ENCODE data around the gene IQSEC1.

IQSEC1 gene

DNA sequence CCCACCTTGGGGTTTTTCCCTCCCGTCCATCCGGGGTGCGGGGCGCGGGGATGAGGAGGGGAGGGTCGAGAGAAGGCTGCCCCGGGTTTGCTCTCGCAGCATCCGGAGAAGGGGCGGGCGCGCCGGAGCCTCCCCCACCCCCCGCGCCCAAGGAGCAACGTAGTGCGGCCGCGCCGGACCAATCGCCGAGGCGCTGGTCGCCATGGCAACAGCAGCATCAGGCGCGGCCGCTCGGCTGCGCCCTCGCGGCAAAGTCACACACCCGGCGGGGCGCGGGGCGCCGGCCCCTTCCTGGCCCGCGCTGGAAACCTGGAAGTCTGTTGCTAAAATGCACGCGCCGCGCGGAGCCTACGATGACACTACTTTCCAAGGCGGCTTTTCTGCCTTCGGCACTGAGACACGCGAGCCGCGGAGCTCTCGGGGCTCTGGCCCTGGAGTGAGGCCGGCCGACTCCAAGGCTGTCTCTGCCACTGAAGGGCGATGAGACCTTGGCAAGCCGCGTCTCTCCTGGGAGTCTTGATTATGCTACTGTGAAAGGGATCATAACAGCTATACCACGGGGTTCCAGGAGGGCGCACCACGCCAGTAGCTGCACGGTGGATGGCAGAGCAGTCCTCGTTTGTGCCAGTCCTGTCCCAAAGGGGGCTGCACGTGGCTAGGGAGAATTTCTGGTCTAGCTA lies at the start of gene IQSEC1:
IQSEC1 (minus strand) TSS at position 104 of the 680 bp plus-strand sequence. CDS start 415 bp downstream, outside the sequence.
- peak; percentile 32 to 50 for DNase-seq (ENCODE audit: low read depth in 2 of 2, low spot score in 1 of 2)

GRCh38 chr3:13122081-13123012 lies 49.1 kb upstream of the IQSEC1 start:
- no peak for DNase-seq (ENCODE audit: low read depth in 2 of 2, low spot score in 1 of 2)

- no peak for DNase-seq (ENCODE audit: low read depth in 2 of 2, low spot score in 1 of 2)
Observed at GRCh38 chr3:13121553-13122001, 48.3 kb upstream of the IQSEC1 start.

DNA sequence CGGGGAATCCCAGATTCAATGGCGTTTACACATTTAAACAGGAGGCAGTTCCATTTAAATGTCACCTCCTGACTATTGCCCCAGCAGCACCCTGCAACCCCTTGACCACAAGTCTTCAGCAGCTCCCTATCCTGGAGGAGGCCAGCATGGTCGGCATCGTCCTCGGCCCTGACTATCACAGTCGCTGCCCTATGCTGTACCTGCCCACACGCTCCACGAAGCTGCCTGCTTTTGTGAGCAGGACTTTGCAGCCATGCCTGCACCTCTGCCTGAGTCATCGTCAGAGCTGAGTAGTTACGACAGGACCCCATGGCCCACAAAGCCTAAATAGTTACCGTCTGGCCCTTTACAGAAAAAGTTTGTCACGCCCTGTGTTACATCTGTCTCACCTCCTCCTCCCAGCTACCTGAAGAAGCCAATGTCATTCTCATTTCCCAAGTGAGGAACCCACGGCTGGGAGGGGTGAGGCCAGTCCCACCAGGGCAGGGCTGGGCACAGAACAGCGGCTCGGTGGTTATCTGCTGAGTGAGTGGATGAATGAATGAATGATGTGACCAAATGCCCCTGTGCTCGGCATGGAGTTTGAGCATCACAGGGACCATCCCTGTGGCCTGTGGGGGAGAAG lies 47.8 kb upstream of the IQSEC1 start:
- no peak for DNase-seq (ENCODE audit: low read depth in 2 of 2, low spot score in 1 of 2)

GRCh38 chr3:13120289-13120927 lies 47.2 kb upstream of the IQSEC1 start:
- DNase-seq (ENCODE audit: low read depth in 2 of 2, low spot score in 1 of 2), result no peak

GRCh38 chr3:13119471-13120220 lies 46.4 kb upstream of the IQSEC1 start:
- DNase-seq (ENCODE audit: low read depth in 2 of 2, low spot score in 1 of 2), result no peak

GRCh38 chr3:13116426-13116825 lies 43.2 kb upstream of the IQSEC1 start:
- DNase-seq (ENCODE audit: low read depth in 2 of 2, low spot score in 1 of 2), result no peak

GRCh38 chr3:13115991-13116390 lies 42.8 kb upstream of the IQSEC1 start:
- no peak for DNase-seq (ENCODE audit: low read depth in 2 of 2, low spot score in 1 of 2)

DNA sequence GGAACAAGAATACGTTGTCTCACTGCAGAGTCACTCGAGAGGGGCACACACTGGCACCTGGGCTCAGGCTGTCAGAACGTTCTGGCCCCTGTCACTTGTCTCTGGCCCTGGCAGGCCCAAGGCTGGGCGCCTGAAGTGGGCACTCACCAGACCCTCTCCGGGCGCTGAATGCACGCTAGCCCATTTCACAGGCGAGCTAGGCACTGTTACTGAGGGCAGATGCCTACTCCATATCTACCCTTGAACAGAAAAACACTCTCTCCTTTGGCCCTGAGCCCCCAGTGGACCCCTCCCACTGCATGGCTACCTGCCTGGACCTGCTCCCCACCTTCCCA lies 42.3 kb upstream of the IQSEC1 start:
- DNase-seq (ENCODE audit: low read depth in 2 of 2, low spot score in 1 of 2), result no peak

DNA sequence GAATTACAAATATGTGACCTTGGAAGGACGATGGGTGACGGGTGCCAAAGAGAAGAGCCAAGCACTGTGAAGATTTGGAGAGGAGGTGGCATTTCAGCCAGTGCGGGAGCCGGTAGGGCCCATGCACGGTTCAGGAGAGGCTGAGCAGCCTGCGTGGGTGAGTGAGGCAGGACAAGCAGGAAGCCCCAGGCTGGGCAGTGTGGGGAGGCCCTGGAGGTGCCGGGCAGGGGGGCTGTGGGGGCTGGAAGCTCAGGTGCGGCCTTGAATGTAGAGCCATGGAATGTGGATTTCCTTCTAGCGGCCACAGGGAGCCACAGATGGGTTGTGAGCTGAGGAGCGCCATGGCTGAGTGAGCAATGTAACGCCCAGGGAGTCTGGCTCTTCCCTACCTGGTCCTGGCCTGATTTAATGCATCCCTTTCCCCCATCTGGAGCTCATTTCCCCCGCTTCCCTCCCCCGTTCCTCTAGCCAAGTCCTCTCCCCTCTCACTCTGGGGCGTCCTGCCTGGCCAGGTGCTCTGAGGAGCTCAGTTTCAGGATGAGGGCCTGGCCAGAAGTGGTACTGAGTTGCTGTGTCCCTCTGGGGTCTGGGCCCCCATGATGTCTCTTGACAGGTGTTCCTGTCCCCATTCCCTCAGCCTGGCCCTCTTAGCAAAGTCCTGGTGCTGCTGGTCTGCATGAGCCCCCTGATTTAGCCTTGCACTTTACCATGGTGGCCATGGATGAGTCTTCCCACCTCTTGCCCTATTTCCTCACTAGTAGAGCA lies 41.8 kb upstream of the IQSEC1 start:
- DNase-seq (ENCODE audit: low read depth in 2 of 2, low spot score in 1 of 2), result no peak

DNA sequence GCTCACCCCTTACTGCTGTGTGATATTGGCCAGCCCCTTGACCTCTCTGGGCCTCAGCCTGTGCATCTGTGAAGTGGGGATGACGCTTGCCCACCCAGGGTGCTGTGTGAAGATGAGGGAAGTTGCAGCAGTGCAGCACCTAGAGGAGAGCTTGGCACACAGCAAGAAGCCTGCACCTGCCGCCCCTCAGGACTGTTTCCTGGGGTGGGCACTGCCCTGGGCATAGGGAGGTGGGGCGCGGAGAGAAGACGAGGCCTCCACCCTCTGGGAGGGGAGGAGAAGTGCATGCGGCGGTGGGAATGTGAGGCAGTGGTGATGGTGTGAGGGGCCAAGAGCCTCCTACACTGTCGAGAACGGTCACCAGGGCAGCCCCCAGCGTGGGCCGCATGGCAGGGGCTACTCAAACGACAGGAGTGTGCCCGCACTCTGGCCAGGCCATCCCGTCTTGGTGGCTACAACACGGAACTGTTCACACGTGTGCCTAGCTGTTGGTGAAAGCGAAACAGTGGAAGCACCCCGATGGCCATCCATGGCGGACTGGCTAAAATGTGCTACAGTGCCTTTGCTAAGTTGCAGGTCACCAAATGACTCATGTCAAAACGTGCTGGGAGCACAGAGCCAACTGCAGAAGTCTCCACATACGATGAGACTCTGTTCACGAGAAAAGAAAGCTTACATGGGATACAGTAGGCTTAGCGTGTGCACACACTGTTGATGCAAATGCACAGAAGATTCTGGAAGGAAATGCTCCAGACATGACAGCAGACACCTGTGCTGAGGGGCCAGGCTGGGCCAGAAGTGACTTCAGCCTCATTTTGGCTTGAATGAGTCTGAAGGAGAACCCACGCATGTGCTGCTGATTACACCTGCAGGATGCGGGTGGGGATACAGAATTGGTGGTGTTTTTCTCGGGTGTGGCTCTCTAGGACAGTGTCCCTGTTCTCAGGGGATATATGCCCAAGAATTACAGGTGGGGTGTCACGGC lies 40.4 kb upstream of the IQSEC1 start:
- DNase-seq (ENCODE audit: low read depth in 2 of 2, low spot score in 1 of 2), result no peak

DNA sequence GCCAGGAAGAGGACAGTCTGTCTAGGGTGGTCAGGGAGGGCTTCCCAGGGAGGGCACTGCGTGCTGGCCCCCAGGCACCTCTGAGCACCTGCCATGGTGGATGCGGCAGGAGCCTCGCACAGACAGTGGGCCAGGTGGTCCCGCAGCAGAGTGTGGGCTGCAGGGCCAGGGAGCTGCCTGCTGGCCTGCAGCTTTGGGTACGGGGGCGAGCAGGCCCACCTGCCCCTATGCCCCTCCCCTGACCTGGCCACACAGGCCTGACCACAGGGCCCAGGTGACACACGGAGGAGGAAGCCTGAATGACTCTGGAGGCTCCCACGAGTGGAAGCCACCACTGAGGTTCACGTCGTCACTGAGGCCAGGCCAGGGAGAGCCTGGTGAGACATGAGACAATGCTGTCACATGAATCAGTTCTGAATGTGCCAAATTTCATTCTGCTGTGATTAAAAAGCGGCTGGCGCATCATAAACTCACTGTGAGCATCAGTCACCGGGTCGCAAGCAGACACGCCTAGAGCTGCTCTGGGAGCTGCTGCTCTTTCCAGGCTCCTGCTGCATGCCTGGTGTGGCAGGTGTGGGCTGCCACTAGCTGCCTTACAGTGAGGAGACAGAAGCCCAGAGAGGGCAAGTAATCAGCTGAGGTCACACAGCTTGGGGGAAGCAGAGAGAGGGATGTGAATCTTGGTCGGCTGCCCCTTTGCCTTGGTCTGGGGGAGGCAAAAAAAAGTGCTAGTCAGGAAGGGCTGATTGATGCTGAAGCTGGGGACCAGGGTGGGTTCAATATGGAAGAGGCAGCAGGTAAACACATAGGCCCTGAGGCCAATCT lies 39.5 kb upstream of the IQSEC1 start:
- no peak for DNase-seq (ENCODE audit: low read depth in 2 of 2, low spot score in 1 of 2)

DNA sequence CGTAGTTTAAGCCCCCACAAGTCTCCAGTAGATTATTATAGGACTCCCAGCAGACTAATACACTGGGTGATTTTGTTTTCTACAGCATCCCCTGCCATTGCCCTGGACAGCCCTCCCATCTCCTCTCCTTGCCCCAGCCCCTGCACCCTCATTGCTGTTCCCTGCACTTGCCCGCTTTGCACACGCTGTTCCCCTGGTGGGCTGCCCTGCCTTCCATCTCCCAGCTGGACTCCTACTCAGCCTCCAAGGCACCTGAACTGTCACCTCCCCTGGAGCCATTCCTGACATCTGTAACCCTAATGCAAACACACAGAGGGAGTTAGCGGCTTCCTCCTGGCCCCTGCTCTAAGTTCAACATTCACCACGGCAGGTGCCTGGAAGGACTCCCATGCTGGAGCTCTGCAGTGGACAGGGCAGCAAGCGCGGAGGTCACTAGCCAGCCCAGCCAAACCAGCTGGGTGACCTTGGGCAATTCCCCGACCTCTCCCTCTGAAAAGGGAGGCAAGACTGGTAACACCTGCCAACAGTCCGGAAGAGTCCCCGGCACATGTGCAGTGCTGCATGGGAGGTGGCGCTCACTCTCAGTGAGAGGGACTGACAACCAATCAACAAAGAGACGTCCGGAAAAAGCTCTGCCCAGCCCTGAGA lies 38.8 kb upstream of the IQSEC1 start:
- DNase-seq (ENCODE audit: low read depth in 2 of 2, low spot score in 1 of 2), result no peak

DNA sequence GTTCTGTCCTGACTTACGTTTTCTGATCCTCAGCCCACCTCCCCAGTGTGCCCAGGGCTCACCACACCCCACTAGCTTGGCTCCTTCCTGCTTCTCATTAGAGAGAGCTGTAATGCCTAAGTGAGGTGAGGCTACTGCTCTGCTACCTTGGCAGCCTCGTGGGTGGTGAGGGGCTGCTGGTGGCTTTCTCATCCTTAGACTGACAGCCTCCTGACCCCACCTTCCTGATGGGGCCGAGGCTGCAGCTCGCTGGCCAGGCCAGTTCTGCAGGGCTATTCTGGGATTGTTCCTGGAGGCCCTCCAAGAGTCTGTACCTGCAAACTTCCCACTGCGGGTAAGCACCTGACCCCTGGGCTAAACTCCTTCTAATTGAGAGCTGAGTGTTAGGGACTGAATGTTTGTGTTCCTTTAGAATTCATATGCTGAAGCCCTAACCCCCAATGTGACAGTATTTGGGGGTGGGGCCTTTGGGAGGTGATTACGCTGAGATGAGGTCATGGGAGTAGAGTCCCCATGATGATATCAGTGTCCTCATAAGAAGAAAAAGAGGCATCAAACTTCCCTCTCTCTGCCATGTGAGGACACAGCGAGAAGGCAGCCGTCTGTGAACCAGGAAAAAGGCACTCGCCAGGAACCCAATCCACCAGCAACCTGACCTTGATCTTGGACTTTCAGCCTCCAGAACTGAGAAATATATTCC lies 38.1 kb upstream of the IQSEC1 start:
- no peak for DNase-seq (ENCODE audit: low read depth in 2 of 2, low spot score in 1 of 2)

DNA sequence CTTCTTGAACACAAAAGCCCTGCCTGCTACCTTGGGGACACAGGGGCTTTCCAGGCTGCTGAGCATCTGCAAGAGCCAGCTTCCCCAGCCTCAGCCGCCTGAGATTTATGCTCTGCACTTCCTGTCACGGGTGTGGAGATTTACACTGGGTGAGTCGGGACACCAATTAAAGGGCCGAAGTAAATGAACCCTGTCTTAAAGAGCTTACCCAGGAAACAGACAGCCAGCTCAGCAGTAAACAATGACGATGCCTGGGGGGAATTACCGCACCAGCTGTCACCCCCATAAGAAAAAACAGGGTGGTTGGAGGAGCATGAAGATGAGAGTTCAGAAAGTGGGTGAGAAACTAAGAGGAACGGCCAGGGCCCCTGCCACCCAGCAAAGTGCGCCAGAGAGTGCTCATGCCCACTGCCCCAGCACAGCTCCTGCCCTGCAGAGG lies 37.5 kb upstream of the IQSEC1 start:
- DNase-seq (ENCODE audit: low read depth in 2 of 2, low spot score in 1 of 2), result no peak

DNA sequence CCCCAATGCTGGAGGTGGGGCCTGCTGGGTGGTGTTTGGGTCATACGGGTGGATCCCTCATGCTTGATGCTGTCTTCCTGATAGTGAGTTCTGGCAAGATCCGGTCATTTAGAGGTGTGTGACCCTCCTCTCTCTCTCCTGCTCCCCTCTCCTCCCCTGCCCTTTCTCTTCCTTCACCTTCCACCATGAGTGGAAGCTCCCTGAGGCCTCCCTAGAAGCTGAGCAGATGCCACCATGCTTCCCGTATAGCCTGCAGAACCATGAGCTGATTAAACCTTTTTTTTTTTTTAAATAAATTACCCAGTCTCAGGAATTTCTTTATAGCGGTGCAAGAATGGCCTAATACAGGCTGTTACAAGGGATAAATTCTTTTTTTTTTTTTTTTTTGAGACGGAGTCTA lies 36.3 kb upstream of the IQSEC1 start:
- DNase-seq (ENCODE audit: low read depth in 2 of 2, low spot score in 1 of 2), result no peak

DNA sequence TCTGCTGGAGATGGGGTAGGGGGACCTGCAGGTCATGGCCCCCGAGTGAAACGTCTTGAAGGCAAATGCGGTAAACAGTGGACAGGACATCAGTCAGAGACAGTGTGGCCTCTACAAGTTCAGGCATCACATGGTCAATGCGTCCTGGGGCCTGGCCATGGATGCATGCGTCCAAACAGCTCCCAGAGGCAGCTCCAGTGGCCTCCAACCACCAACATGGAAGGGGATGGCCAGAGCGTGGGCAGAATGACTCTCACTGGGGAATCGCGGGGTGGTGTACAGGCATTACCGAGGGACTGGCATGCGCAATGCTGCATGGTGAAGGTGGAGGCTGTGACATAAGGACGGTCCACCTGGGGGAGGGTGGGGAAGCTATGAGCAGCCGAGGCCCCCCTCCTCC lies 35.6 kb upstream of the IQSEC1 start:
- DNase-seq (ENCODE audit: low read depth in 2 of 2, low spot score in 1 of 2), result no peak

All from stimulated activated CD8-positive, alpha-beta memory T cell treated with anti-CD3 and anti-CD28 coated beads, Interleukin-4, amount 100 ng/mL, for 4 hours (primary cell).